ENCODE measurements around the gene BCO2. TPM values are rescaled to one million over a fixed set of nuclear protein-coding genes. Genes with fewer than 3 reads are reported as not detected.

Gene BCO2
- total and polyA plus RNA-seq, 4 donors, result 0.70 to 190 (median 78.8) TPM

- Histone ChIP-seq H3K9me3 (ENCODE audit: control insufficient read depth in 4 of 4, low read length in 3 of 4) (no peaks in the 10 kb centered on the region), H3K27ac (ENCODE audit: low read depth in 1 of 2, low read length in 2 of 2) (no peak overlapping the region), H3K9ac (ENCODE audit: low read depth in 1 of 2, low read length in 2 of 2) (no peak overlapping the region), H3K27me3 (ENCODE audit: control insufficient read depth in 4 of 4, insufficient read depth in 4 of 4, low read length in 3 of 4) (no peaks in the 10 kb centered on the region), H3K4me1 (ENCODE audit: control insufficient read depth in 4 of 4, insufficient read depth in 4 of 4, low read length in 3 of 4) (no peaks in the 10 kb centered on the region), H3K36me3 (ENCODE audit: control insufficient read depth in 4 of 4, insufficient read depth in 3 of 4, low read depth in 1 of 4, low read length in 3 of 4) (peaks cover 2 to 27% (median 24%) of the 10 kb centered on the region in 4 donors), H3K4me3 (ENCODE audit: low read depth in 1 of 3, low read length in 3 of 3) (no peak overlapping the region)
- DNase-seq (ENCODE audit: low spot score), result no peak
- 88% methylated on average over 3 of the region's 3 CpGs for WGBS
- TF ChIP-seq CTCF (IDR thresholded peaks at IDR 0.05; ENCODE audit: low read depth, low read length, missing input control), result no peak
- no peak for TF ChIP-seq SP1 (IDR thresholded peaks at IDR 0.05)
- TF ChIP-seq RAD21 (IDR thresholded peaks at IDR 0.05), result no peak
- TF ChIP-seq ATF3 (IDR thresholded peaks at IDR 0.05), result no peak
- no peak for TF ChIP-seq HNF4G (IDR thresholded peaks at IDR 0.05)
- TF ChIP-seq REST (IDR thresholded peaks at IDR 0.05), result no peak
Measured at GRCh38 chr11:112241486-112241885, 66.2 kb downstream of the BCO2 start.

- Histone ChIP-seq H3K27ac (ENCODE audit: low read depth in 1 of 2, low read length in 2 of 2) (no peak overlapping the region), H3K36me3 (ENCODE audit: control insufficient read depth in 4 of 4, insufficient read depth in 3 of 4, low read depth in 1 of 4, low read length in 3 of 4) (peaks cover 0 to 4% (median 1%) of the 10 kb centered on the region in 4 donors), H3K4me1 (ENCODE audit: control insufficient read depth in 4 of 4, insufficient read depth in 4 of 4, low read length in 3 of 4) (no peaks in the 10 kb centered on the region), H3K27me3 (ENCODE audit: control insufficient read depth in 4 of 4, insufficient read depth in 4 of 4, low read length in 3 of 4) (no peaks in the 10 kb centered on the region), H3K4me3 (ENCODE audit: low read depth in 1 of 3, low read length in 3 of 3) (no peak overlapping the region), H3K9me3 (ENCODE audit: control insufficient read depth in 4 of 4, low read length in 3 of 4) (no peaks in the 10 kb centered on the region), H3K9ac (ENCODE audit: low read depth in 1 of 2, low read length in 2 of 2) (no peak overlapping the region)
- WGBS, result 67% methylated on average over 4 of the region's 4 CpGs
- TF ChIP-seq TAF1 (conservative IDR thresholded peaks at IDR 0.05) (no peak), HNF4A (conservative IDR thresholded peaks at IDR 0.05) (no peak), NR2F2 (IDR thresholded peaks at IDR 0.05) (no peak), MAX (IDR thresholded peaks at IDR 0.05) (no peak), CTCF (IDR thresholded peaks at IDR 0.05; ENCODE audit: low read depth, low read length, missing input control) (no peak), YY1 (IDR thresholded peaks at IDR 0.05) (no peak), ATF3 (IDR thresholded peaks at IDR 0.05) (no peak), RAD21 (IDR thresholded peaks at IDR 0.05) (no peak), EGR1 (IDR thresholded peaks at IDR 0.05; ENCODE audit: low read depth in 2 of 2) (no peak), ZBTB33 (IDR thresholded peaks at IDR 0.05) (no peak), GABPA (IDR thresholded peaks at IDR 0.05 in 1 of 2, conservative IDR thresholded peaks at IDR 0.05 in 1 of 2) (no peak), FOXA1 (IDR thresholded peaks at IDR 0.05) (no peak), REST (IDR thresholded peaks at IDR 0.05) (no peak), RXRA (IDR thresholded peaks at IDR 0.05) (no peak), SP1 (IDR thresholded peaks at IDR 0.05) (no peak), HNF4G (IDR thresholded peaks at IDR 0.05) (no peak), JUND (IDR thresholded peaks at IDR 0.05) (no peak), FOXA2 (IDR thresholded peaks at IDR 0.05) (no peak)
- no peak for DNase-seq (ENCODE audit: low spot score)
Measured at GRCh38 chr11:112247201-112247600, 71.9 kb downstream of the BCO2 start.
